ENCODE measurements around the gene RDH8.

Gene RDH8

GRCh38 chr19:10013316-10013715 is at the start of gene RDH8:
RDH8 (plus strand) TSS chr19:10013483; CDS start chr19:10013498, 15 bp downstream.
- DNase-seq (ENCODE audit: low read depth in 2 of 3, low spot score in 1 of 3) = no peak

GRCh38 chr19:9966024-9966423 is 47.3 kb upstream of the RDH8 start:
- no peak for DNase-seq (ENCODE audit: low read depth in 2 of 3, low spot score in 1 of 3)

GRCh38 chr19:9966448-9966847 is 46.8 kb upstream of the RDH8 start:
- DNase-seq (ENCODE audit: low read depth in 2 of 3, low spot score in 1 of 3) = no peak

GRCh38 chr19:9967326-9967725 is 46.0 kb upstream of the RDH8 start:
- DNase-seq (ENCODE audit: low read depth in 2 of 3, low spot score in 1 of 3) = no peak

- DNase-seq (ENCODE audit: low read depth in 2 of 3, low spot score in 1 of 3) = no peak
Observed at GRCh38 chr19:9968820-9969687, 44.2 kb upstream of the RDH8 start.

- no peak for DNase-seq (ENCODE audit: low read depth in 2 of 3, low spot score in 1 of 3)
Observed at GRCh38 chr19:9969688-9969975, 43.7 kb upstream of the RDH8 start.

- DNase-seq (ENCODE audit: low read depth in 2 of 3, low spot score in 1 of 3) = no peak
Observed at GRCh38 chr19:9970481-9970880, 42.8 kb upstream of the RDH8 start.

- no peak for DNase-seq (ENCODE audit: low read depth in 2 of 3, low spot score in 1 of 3)
Observed at GRCh38 chr19:9971166-9971897, 42.0 kb upstream of the RDH8 start.

- DNase-seq (ENCODE audit: low read depth in 2 of 3, low spot score in 1 of 3) = no peak
Observed at GRCh38 chr19:9972103-9972502, 41.2 kb upstream of the RDH8 start.

GRCh38 chr19:9981406-9982260 is 31.6 kb upstream of the RDH8 start:
- DNase-seq (ENCODE audit: low read depth in 2 of 3, low spot score in 1 of 3) = no peak

- no peak for DNase-seq (ENCODE audit: low read depth in 2 of 3, low spot score in 1 of 3)
Observed at GRCh38 chr19:9986787-9987281, 26.4 kb upstream of the RDH8 start.

GRCh38 chr19:9989504-9989903 is 23.8 kb upstream of the RDH8 start:
- DNase-seq (ENCODE audit: low read depth in 2 of 3, low spot score in 1 of 3) = no peak

GRCh38 chr19:9991425-9992191 is 21.7 kb upstream of the RDH8 start:
- DNase-seq (ENCODE audit: low read depth in 2 of 3, low spot score in 1 of 3) = no peak

- no peak for DNase-seq (ENCODE audit: low read depth in 2 of 3, low spot score in 1 of 3)
Observed at GRCh38 chr19:9995084-9995483, 18.2 kb upstream of the RDH8 start.

GRCh38 chr19:9995999-9996398 is 17.3 kb upstream of the RDH8 start:
- no peak for DNase-seq (ENCODE audit: low read depth in 2 of 3, low spot score in 1 of 3)

- DNase-seq (ENCODE audit: low read depth in 2 of 3, low spot score in 1 of 3) = no peak
Observed at GRCh38 chr19:9996541-9996940, 16.7 kb upstream of the RDH8 start.

GRCh38 chr19:10000171-10000826 is 13.0 kb upstream of the RDH8 start:
- DNase-seq (ENCODE audit: low read depth in 2 of 3, low spot score in 1 of 3) = peak; percentile 37 to 67 (median 64)

- DNase-seq (ENCODE audit: low read depth in 2 of 3, low spot score in 1 of 3) = no peak
Observed at GRCh38 chr19:10001899-10002298, 11.4 kb upstream of the RDH8 start.

- DNase-seq (ENCODE audit: low read depth in 2 of 3, low spot score in 1 of 3) = no peak
Observed at GRCh38 chr19:10003271-10003670, 10.0 kb upstream of the RDH8 start.

GRCh38 chr19:10004617-10005016 is 8.7 kb upstream of the RDH8 start:
- no peak for DNase-seq (ENCODE audit: low read depth in 2 of 3, low spot score in 1 of 3)
